ENCODE results near the gene UNC5B.

DNA sequence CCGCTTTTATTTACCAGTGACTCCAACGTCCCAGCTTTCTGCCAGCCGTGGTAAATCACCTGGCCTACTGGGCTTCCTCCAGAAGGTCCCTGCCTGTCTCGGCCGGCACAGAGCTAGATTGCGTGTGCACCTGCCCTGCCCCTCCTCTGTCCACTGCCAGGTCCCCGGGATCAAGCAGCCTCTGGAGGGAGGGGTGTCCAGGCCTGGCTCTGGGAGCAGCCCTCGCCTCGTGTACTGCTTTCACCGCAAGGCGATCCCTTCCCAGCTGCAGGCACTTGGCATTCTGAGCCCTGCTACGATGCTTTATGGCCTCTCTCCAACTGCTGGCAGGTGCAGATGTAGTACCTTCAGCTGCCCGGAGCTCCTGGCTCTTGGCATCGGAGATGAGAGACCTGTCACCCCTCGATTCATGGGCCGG lies 114.1 kb downstream of the UNC5B start:
- TF ChIP-seq, protein P1, sequence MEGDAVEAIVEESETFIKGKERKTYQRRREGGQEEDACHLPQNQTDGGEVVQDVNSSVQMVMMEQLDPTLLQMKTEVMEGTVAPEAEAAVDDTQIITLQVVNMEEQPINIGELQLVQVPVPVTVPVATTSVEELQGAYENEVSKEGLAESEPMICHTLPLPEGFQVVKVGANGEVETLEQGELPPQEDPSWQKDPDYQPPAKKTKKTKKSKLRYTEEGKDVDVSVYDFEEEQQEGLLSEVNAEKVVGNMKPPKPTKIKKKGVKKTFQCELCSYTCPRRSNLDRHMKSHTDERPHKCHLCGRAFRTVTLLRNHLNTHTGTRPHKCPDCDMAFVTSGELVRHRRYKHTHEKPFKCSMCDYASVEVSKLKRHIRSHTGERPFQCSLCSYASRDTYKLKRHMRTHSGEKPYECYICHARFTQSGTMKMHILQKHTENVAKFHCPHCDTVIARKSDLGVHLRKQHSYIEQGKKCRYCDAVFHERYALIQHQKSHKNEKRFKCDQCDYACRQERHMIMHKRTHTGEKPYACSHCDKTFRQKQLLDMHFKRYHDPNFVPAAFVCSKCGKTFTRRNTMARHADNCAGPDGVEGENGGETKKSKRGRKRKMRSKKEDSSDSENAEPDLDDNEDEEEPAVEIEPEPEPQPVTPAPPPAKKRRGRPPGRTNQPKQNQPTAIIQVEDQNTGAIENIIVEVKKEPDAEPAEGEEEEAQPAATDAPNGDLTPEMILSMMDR (IDR thresholded peaks at IDR 0.05) = no peak
- no peak for TF ChIP-seq POLR2A (IDR thresholded peaks at IDR 0.05)
